GM12892 (cell line): Measurements from ENCODE around the gene PROZ.

Experiments used
- POLR2A ChIP-seq: IDR thresholded peaks from 2 replicates; pipeline ENCODE4 v1.6.1; 2011; ENCODE audit warnings: low read depth, low read length, control low read depth
- POLR2AphosphoS5 ChIP-seq: IDR thresholded peaks from 2 replicates; pipeline ENCODE4 v1.6.1; 2011; ENCODE audit warnings: low read depth, low read length, control low read depth

DNA sequence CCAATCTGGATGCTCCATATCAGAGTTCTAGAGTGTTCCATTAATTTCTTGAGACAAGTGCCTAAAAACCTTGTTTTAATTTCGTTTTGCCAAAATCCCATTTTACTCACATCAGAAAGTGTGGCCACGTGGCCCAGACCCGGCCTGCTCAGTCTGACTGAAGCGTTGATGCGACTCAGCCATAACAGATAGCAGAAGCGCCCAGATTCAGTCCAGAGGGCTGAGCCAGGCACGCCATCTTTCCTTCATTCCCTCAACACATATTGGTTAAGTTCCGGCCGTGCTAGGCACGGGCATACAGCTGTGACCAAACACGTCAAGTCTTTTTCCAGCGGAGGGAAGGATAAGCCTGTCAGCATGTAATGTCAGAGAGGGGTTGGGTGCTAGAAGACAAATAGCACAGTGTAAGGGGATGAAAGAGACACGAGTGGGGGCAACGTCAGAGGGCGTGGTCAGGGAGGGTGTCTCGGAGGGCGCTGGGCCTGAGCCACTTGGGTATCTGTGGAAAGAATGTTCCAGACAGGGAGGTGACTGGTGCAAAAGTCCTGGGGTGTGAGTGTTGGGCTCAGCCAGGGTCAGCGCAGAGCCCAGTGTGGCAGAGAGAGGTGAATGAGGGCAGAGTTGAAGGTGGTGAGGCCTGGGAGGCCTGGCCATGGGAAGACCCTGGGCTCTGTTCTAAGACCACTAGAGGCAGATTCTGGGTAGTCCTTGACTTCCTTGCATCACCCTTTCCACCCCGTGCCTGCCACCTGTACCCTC is 32.8 kb upstream of the PROZ start:
- TF ChIP-seq POLR2A, result no peak
- TF ChIP-seq POLR2AphosphoS5, result no peak
